GM18498 (cell line): ENCODE results near the gene GRAMD1A.
"Not testable (repeated sequence)": the region's sequence is repeated elsewhere in the genome, so short reads cannot be mapped to it uniquely, and the experiment has no call there.

Experiments used
- ATAC-seq: cut with Tn5 transposase; IDR thresholded peaks from one replicate; pipeline ENCODE4 v1.9.1; 2021; ENCODE audit warnings: mild to moderate bottlenecking, moderate library complexity; ENCODE audit not compliant: unreplicated experiment

Gene GRAMD1A

DNA sequence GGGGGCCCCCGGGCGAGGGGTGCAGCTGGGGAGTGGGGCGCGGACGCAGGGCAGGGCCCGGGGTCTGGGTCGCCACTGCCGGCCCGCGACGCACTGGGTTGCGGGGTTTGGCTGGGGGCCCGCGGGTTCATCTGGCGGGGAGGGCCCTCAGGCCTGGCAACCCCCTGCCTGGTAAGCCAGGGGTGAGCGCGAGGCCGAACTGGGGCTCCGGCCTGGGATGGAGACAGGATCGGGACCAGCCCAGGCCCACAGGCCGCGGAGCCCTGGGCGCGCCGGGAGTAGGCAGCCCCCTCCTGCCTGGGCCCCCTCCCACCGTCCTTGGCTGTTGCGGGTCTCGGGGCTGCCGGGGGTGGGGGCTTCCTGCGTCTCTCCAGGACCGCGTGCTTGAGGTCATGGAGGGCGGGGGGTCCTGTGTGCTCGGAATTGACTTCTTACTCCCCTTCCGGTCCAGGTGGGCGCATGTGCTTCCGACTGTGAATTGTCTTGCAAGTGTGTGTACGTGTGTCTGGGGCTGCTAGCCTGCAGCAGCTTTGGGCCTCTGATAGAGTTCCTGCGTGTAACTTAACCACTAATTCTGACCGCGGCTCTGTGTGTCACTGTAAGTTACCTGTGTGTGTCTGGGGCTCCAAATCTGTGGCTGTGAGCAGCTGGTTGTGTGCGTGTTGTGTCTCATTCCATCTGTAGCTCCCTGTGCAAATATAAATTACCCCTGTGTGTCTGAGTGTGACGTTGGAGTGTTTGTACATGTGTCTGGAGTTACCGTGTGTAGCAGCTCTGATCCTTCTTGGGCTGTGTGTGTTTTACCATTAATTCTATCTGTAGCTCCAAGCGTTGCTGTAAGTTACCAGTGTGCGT is 751 bp downstream of the GRAMD1A start:
- no peak for ATAC-seq

DNA sequence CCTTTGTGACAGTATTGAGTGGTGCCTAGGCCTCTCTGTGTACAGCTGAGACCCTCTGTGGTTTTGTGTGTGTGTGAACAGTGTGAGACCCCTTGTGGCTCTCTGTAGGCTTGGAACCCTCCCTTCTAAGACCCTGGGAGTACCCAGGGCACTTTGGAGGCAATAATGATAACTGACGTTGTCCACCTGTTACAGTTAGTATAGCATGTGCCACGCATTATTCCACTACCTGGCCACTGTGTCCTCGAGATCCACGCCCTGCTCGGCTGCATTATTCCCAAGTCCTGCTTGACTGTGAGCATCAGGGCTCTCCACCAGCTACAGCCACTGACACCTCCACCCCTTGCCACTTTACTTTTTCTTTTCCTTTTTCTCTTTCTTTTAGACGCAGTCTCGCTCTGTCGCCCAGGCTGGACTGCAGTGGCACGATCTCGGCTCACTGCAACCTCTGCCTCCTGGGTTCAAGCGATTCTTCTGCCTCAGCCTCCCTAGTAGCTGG is 2.0 kb downstream of the GRAMD1A start:
- no peak for ATAC-seq

DNA sequence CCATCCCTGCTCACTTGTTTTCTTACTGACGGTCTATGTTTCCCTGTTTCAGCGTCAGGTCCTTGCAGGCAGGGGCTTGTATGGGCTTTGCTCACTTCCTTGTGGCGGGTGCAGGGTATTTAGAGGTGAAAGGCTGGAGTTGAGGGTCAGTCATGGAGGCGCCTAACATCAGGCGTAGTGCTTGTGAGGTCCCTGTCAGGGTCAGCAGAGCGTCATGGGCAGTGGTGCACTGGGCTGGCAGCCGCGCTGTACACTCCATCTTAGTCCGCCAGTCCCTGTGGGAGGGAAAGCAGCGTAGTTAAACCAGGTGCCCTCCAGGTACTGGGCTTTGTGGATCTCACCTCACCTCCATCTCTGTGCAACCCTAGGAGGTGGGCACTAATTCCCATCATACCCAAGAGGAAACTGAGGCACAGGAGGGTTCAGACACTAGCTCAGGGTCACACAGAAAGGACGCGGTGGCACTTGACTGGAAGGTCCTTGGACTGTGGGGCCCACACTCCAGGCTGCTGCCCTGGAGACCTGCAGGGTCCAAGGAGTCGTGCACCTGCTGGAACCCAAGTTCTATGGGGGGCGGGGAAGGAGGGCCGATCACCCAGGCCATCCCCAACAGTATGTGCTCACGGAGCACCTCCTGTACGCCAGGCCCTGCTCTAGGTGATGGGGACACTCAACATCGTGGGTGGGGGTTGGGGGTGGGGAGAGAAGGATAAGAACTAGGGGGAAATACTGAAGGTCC is 4.6 kb downstream of the GRAMD1A start:
- no peak for ATAC-seq

DNA sequence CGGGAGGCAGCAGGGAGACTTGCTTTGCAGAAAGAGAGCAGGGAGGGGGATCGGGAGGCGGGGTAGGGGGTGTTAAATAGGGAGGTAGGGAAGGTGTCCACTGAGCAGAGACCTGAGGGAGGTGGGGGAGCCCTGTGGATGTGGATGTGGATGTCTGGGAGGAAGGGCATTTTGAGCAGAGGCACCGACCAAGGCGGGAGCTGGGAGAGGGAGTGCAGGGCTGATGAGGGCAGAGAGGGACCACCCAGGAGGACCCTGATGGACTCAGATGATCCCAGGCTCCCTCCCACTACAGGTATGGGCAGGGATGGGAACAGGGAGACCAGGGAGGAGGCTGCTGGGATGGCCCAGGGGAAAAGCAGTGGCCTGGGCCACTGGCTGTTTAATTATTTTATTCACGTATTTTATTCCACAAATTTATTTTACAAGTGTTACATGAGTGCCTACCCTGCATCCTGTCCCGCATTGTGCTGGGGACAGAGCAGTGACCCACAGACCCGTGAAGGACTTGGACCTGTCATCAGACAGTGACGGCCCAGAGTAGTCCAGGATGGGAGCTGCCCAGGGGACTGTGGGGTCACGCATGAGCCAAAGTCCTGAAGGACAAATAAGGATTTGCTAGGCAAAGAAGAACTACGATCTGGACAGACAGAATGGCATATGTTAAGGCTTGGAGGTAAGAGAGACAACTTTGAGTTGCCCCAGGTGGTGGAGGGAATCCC is 5.3 kb downstream of the GRAMD1A start:
- ATAC-seq: no peak

DNA sequence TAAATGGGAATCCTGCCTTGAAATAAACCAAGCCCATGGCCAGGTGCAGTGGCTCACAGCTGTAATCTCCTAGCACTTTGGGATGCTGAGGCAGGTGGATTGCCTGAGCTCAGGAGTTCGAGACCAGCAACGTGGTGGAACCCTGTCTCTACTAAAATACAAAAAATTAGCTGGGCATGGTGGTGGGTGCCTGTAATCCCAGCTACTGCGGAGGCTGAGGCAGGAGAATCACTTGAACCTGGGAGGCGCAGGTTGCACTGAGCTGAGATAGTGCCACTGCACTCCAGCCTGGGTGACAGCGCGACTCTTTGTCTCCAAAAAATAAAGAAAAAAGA is 5.9 kb downstream of the GRAMD1A start:
- not testable (repeated sequence) for ATAC-seq

DNA sequence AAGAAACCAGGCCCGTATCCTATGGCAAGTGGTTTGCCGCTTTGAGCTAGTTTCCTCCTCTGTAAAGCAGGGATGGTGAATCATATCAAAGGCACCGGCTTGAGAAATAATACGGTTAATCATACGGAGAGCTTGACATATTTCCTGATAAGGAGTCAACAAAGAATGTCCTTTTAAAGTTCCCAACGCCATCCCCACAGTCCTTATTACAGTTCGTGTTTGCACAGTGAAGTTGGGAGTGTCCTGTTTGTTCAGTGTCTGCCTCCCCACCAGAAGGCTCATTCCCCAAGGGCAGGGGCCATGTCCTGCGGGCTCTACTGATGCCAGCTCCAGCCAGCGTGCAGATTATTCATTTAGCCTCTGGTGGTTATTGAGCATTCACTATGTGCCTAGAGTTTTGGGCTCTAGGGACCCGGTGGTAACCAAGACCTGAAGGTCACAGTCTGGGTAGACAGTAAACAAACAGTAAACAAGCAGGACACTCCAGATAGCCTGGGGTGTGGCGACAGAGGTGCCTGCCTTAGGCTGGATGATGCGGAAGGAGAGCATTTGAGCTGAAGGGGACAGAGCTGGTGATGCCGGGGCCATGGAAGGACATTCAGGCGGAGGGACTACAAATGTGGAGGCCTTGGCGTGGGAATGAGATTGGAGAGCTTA is 6.3 kb downstream of the GRAMD1A start:
- ATAC-seq: no peak

DNA sequence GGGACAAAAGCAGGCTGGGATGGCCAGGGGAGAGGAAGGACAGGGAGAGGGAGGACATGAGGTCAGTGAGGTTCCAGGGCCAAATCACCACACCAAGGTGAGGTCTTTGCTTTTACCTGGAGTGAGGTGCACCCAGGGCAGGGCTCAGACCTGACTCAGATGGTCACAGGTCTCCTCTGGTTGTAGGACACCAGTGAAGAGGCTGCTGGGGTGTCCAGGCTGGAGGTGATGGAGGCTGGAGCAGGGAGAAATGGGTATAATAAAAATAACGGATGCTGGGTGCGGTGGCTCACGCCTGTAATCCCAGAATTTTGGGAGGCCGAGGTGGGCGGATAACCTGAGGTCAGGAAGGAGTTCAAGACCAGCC is 6.9 kb downstream of the GRAMD1A start:
- no peak for ATAC-seq

DNA sequence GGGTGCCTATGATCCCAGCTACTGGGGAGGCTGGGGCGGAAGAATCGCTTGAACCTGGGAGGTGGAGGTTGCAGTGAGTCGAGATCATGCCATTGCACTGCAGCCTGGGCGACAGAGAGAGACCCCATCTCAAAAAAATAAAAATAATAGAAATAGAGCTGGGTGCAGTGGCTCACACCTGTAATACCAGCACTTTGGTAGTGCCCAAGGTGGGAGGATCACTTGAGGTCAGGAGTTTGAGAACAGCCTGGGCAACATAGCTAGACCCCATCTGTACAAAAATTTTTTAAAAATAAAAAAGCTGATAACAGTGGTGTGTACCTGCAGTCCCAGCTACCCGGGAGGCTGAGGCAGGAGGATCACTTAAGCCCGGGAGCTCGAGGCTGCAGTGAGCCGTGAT is 7.3 kb downstream of the GRAMD1A start:
- not testable (repeated sequence) for ATAC-seq

DNA sequence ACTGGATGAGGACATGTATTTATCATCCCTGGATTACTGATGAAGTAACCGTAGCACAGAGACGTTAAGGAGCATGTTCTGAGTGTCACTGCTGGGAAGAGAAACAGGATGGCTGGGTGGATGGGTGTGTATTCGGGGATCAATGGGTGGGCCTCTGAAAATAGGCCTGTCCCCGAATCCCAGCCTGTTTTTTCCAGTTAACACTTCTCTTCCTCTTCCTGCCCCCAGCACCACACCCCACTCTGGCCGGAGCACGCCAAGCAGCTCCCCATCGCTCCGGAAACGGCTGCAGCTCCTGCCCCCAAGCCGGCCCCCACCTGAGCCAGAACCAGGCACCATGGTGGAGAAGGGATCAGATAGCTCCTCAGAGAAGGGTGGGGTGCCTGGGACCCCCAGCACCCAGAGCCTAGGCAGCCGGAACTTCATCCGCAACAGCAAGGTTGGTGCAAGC is 8.8 kb downstream of the GRAMD1A start:
- ATAC-seq: no peak

DNA sequence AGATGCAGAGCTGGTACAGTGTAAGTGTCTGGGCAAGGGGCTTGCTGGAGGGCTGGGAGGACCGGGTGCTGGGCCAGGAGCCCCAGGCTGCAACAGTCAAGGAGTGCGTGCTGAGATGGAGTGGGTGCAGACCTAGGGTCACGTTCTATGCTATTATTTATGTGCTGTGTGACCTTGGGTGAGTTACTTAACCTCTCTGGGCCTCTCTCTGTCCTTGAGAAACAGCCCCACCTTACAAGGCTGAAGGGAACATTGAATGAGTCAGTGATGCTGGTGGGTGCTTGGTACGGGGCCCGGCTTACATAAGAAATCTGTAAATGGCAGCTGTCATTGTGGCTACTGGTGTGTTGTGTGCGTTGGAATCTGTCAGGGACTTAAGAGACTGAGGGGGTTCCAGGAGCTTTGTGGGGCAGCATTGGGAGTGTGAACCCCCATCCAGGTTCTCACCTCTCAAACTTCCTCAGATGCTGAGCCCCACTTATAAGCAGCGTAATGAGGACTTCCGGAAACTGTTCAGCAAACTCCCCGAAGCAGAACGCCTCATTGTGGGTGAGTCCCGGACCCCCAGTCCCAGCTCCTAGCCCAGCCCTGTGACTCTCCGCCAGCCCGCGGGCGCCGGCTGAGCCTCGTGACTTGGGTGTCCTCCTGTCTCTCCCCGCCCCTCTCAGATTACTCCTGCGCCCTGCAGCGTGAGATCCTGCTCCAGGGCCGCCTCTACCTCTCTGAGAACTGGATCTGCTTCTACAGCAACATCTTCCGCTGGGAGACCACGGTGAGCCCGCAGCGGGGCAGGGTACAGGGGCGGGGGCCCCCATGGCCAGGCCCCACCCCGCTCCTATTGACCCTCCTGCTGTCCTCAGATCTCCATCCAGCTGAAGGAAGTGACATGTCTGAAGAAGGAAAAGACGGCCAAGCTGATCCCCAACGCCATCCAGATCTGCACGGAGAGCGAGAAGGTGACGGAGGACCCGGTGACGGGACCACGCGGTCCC is 9.6 kb downstream of the GRAMD1A start:
- no peak for ATAC-seq

DNA sequence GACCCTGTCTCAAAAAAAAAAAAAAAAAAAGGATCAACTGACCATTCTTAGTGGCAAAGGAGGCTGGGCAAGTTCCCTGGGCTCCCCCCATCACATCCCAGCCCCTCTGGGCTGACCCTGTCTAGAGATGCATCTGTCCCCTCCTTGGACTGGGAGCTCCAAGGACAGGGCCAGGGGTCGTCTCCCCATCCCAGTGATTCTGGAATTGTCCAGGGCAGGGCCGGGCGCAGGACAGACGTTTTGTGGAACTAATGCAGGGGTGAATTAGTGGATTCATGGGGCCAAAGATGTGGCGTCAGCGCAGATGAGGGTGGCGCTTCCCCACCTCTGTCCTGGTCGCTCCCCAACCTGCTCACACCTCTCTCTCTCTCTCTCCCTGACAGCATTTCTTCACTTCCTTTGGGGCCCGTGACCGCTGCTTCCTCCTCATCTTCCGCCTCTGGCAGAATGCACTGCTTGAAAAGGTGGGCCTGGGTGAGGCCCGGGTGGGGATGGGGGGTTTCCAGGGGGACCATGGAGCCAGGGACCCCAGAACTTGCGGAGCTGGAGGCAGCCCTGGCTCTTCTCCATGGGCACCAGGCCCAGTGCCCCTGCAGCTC is 11.1 kb downstream of the GRAMD1A start:
- ATAC-seq: no peak

DNA sequence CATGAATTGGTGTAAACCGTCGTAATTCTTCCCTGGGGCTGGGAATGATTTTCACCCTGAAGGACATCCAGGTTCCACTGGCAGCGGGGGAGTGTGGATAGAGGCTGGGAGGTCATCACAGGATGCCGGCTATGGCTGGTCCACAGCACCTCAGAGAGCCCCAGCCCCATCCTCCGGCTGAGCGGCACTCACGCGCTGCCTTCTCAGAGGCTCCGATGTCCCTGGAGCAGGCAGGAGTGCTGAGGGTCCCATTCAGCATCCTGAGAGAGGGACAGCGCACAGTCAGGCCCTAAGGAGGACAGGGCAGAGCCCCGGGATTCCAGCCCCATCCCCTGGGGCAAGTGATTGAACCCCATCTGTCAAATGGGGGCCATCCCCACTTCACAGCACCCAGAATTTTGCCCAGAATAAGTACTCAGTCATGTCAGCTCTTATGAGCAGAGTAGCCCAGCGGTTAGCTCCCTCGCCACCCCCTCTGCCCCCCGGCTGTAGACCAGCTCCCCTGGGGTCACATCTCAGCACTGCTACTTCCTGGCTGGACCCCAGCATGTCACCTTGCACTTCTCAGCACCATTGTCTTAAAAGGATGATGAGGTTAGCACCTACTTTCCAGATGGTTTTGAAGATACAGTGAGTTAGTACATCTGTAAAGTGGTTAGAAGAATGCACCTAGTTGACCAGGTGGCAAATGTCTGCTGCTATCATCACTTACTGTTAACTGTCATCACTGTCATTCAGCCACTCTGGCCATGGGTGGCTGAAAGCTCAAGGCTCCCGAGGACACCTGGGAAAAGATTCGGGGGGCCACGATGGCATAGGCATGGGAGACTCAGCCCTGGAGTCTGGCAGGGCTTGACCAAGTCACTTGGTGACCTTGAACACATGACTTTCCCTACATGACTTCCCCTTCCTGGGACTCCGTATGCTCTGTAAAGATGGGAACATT is 11.9 kb downstream of the GRAMD1A start:
- ATAC-seq: no peak

DNA sequence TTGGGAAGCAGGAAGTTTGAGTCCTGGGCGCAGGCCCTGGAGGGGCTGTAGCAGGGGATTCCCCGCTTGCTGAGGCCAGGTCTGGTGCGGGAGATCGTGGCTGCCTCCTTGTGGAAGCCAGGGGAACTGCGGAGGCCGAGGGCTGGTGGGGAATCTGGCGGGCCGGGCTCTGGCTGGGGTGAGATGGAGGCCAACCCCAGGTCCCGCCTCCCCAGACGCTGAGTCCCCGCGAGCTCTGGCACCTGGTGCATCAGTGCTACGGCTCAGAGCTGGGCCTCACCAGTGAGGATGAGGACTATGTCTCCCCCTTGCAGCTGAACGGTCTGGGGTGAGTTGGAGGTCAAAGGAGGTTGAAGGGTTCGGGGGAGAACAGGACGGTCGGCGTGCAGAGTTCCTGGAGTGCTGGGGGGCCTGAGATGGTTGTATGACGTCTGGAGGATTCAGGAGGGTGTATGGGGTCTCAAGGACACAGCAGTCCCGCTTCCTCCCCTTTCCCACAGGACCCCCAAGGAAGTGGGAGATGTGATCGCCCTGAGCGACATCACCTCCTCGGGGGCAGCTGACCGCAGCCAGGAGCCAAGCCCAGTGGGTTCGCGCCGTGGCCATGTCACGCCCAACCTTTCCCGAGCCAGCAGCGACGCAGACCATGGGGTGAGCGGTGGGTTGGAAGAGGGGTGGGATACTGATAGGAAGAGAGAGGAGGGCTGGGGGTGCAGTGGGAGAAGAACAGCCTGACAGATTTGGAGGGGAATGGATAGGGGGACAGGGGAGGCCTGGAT is 13.1 kb downstream of the GRAMD1A start:
- no peak for ATAC-seq

DNA sequence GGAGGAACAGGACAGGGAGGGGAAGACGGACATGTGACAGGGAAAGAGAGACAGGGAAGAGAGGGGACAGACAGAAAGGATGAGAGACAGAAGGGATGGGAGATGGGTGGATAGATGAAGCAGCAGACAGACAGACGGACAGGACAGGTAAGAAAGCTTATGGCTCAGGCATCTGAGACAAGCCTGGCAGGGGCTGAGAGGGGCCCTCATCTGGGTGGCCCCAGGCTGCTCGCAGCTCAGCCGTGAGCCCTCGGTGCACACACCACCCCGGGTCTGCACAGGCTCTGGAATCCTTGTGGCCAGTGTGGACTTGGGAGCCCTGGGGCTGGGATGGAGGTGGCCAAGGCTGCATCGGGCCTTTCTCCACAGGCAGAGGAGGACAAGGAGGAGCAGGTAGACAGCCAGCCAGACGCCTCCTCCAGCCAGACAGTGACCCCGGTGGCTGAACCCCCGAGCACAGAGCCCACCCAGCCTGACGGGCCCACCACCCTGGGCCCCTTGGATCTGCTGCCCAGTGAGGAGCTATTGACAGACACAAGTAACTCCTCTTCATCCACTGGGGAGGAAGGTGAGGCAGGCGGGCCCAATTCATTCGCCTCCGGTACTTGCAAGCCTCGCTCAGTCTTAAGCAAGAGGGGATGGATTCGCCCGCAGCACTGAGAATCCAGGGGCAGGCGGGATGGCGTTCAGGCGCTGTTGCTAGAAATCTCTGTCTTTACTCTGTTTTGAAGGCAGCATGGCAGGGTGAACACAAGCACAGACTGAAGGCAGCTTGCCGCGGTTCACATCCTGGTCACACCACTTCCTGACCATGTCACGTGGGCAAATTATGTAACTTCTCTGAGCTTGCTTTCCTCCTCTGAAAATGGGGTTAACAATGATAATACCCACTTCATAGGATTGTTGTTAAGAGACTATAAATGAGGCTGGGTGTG is 14.0 kb downstream of the GRAMD1A start:
- ATAC-seq: no peak

DNA sequence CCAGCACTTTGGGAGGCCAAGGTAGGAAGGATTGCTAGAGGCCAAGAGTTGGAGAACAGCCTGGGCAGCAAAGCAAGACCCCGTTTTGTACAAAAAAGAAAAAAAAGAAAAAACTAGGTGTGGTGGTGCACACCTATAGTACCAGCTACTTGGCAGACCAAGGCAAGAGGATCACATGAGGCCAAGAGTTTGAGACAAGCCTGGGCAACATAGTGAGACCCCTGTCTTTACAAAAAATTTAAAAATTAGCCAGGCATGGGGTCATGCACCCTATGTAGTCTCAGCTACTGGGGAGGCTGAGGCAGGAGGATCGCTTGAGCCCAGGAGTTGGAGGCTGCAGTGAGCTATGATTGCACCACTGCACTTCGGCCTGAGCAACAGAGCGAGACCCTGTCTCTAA is 14.7 kb downstream of the GRAMD1A start:
- ATAC-seq: not testable (repeated sequence)

DNA sequence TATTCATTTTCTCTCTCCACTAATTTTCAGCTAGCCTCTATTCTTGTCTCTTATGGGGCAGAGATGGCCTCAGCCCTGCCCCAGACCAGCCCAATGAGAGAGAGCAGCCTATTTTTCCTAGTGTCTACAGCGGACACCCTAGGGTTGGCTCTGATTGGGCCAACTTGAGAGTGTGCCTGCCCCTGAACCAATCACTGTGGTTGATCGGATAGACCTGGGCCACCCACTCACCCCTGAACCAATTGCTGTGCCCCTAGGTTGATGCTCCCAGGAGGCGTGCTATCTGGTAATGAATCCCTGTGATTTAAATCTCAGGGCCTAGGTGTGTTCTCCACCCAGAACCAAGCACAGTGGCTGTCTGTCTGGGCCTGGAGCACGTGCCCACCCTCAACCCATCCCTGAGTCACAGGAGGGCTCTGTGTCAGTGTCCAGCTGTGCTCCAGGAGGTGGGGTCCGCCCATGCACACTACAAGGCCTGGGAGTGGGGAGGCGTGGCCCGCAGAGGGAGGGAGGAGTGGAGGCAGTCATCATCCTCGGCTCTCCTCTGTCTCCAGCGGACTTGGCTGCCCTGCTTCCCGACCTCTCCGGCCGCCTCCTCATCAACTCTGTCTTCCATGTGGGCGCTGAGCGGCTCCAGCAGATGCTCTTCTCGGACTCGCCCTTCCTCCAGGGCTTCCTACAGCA is 15.3 kb downstream of the GRAMD1A start:
- no peak for ATAC-seq
